GM21786 (cell line): ENCODE measurements around the gene SLC25A30.
A peak's percentile ranks its signal among the peaks of the same experiment; 100 is the strongest.

Source experiments
- ATAC-seq: cut with Tn5 transposase; IDR thresholded peaks from one replicate; pipeline ENCODE4 v1.9.1; 2021; ENCODE audit not compliant: unreplicated experiment

The SLC25A30 gene

DNA sequence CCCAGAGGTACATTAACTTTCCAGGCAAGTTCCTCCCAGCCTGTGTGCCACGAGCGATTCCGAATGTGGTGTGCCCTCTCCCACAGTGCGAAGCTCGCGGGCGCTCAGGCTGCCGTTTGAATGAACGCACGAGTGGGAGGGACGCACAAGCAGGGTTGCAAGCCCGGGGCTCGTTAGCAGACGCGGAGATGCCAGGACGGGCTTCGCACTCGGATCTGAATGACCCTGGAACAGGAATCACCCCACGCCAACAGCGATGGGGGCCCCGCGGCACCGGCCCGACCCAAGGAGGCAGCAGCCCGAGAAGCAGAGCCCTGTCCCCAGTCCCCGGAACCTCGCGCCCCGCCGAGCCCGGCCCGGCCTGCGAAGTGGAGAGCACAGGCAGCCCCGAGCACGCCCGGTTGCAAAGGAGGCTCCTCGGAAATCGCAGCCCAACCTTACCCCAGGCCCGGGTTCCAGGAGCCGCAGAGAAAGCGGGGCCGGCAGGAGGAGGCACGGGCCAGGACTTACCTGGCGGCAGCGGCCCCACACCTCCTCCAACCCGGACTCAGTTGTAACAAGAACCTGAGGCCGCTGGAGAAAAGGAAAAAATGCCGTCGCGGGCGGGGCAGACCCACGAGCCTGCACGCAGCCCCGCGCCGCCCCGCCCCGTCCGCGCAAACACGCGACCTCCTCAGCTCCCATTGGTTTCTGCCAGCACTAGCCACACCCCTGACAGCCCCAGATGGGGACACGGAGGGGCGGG is at the start of gene SLC25A30:
Gene SLC25A30 (minus strand): TSS at position 584 of the 745 bp plus-strand sequence. CDS start 6,948 bp downstream, outside the sequence.
- ATAC-seq = peak; percentile 88

DNA sequence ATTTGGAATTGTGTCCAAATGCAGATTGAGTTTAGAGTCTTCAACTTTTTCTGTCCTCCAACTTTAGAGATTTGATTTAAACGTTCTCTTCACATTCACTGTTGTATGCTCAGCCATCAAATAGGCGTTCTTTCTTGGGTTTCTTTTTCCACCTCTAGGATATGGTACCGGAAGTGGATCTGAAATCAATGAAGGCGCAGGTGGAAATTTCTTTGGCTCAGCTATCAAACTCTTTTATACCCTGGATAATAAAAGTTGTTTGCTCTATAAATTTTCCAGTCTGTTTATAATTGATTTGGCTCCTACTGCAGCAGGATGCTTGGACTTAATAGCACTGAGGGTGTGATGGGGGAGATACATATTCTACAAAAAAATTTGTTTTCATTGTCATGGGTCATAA is 48.2 kb upstream of the SLC25A30 start:
- no peak for ATAC-seq

DNA sequence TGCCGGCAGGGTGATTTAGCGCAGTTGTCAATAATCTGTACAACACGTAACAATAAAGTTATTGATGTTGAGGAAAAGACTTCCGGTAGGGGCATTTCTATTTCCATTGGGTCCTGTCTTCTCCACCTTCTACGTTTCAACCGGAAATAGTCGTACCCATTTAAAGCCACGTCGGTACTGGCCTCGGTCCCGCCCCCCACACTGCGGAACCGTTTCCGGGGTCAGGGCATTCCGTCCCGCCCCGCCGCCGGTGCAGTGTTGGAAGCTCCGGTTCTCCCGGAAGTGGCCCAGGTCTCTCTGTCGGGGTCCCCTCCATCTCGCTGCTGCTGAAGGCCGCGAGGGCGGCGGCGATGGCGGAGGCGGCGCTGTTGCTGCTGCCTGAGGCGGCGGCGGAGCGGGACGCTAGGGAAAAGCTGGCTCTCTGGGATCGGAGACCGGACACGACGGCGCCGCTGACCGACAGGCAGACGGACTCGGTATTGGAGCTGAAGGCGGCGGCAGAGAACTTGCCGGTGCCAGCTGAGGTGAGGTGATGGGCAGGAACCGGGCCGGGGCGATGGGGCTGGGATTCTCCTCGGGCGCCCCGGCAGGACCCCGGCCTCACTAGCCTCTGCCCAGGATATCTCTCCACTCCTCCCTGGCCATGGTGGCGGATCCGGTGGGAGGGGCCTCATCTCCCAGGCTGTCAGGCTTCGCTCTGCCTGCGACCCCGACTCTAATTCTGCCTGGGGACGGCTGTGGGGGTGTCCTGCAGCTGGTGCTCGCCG is 46.7 kb upstream of the SLC25A30 start, which contains the start of gene COG3:
Gene COG3 (plus strand): TSS at position 253 of the 767 bp plus-strand sequence. CDS start 98 bp downstream, at position 351.
- ATAC-seq = peak; percentile 95

- ATAC-seq = no peak
These were observed 46.0 kb upstream of the SLC25A30 start for GRCh38 chr13:45464141-45464686.

GRCh38 chr13:45456196-45456972 is 38.2 kb upstream of the SLC25A30 start:
- ATAC-seq = no peak

- no peak for ATAC-seq
These were observed 36.0 kb upstream of the SLC25A30 start for GRCh38 chr13:45454204-45454603.

- ATAC-seq = no peak
These were observed 33.1 kb upstream of the SLC25A30 start for GRCh38 chr13:45451282-45451681.

DNA sequence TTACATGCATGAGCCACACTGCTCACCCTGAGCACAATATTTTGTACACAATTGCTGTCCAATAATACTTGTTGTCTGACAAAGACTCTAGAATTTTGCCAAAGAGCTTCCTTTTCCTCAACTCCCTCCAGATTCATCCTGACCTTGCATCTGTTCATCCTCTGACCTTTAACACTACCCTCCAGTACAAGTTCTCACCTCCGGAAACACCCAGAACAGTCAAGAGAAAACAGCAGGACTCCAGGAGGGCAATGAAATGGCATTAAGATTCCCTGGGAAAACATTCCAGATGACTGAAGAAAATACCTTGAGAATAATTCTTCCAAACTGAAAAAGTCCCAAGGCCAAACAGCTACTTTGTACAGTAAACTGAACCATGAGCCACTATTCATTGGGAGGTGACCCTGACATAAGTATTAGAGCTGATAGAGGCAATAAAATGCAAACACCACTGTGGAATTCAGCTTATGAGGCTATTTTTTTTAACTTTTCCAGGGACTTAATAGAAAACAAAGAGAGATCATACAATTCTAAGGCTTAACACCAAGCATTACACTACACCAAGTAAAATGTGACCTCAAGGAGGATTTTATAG is 30.9 kb upstream of the SLC25A30 start:
- ATAC-seq = no peak

DNA sequence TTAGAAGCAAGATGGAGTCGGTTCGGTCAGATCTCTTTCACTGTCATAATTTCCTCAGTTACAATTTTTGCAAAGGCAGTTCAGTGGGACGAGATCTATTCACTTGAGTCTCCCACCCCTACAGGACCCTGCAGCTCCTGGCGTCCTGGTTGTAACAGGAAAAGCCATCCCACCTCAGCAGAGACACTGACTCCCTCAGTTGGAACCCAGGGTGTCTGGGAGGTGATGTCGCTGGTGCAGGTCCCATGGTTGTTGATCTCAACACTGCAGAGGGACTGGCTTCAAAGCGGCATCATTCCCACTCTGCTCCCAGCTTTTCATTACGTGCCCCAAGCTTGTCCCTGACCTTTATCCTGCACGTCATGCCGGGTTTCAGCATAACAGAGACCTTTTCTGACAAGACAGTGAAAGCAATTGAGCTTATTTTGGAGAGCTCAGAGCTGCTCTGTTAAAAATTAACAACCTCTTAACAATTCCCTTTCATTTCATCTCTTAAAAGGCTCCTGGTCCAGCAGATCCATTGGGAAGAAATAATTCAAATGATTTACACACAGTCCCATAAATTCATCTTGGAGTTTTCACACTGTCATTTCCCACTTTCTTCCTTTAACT is 29.0 kb upstream of the SLC25A30 start:
- no peak for ATAC-seq

- no peak for ATAC-seq
These were observed 28.0 kb upstream of the SLC25A30 start for GRCh38 chr13:45446181-45446580.

GRCh38 chr13:45445053-45445452 is 26.9 kb upstream of the SLC25A30 start:
- no peak for ATAC-seq

- no peak for ATAC-seq
These were observed 23.5 kb upstream of the SLC25A30 start for GRCh38 chr13:45441633-45442032.

GRCh38 chr13:45439781-45440462 is 21.7 kb upstream of the SLC25A30 start:
- no peak for ATAC-seq

DNA sequence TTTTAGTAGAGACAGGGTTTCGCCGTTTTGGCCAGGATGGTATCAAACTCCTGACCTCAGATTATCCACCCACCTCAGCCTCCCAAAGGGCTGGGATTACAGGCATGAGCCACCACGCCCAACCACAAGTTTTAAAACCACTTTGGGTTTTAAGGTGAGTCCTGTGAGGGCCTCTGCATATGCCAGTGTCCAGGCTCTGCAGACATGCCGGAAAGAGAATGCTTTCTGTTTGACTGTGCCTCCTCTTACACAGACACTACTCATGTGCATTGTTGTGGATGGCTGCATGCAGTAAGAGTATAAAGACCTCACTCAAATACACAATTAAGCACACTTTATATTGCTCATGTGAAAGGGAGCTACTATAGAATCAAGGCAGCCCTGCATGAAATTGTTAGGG is 20.8 kb upstream of the SLC25A30 start:
- no peak for ATAC-seq

GRCh38 chr13:45437947-45438346 is 19.8 kb upstream of the SLC25A30 start:
- ATAC-seq = no peak

GRCh38 chr13:45436953-45437352 is 18.8 kb upstream of the SLC25A30 start:
- no peak for ATAC-seq

DNA sequence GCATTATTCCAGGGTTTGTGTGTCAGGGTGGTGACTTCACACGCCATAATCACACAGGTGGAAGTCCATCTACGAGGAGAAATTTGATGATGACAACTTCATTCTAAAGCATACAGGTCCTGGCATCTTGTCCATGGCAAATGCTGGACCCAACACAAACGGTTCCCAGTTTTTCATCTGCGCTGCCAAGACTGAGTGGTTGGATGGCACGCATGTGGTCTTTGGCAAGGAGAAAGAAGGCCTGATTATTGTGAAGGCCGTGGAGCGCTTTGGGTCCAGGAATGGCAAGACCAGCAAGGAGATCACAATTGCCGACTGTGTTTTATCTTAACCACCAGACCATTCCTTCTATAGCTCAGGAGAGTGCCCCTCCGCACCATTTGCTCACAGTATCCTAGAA is 18.2 kb upstream of the SLC25A30 start:
- ATAC-seq = no peak

GRCh38 chr13:45434556-45435371 is 16.6 kb upstream of the SLC25A30 start:
- no peak for ATAC-seq

DNA sequence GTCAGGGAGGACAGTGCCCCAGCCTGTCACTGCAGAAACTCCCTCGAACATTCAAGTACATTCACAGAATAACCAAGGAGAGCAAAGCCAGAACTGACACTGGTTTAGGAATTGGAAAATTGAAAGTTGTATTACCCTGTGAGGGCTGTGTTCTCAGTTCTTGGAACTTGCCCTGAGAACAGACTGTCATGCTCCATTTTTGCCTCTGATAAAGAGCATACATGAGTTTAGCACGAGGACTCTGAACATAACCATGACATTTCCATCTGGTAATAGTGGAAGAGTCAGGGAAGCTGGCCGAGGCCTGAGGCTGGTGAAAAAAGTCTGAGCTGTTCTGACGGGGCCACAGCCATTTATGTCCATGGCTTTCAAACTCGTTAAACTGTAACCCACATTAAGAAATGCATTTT is 15.2 kb upstream of the SLC25A30 start:
- no peak for ATAC-seq
